SHP77 (cell line): Measurements from ENCODE around the gene S100PBP.
A peak's percentile ranks its signal among the peaks of the same experiment; 100 is the strongest.

Experiments used
- DNase-seq, 2 experiments: peaks; one replicate each; lab custom pipeline; 2025; lab: John Stamatoyannopoulos, UW

The S100PBP gene

DNA sequence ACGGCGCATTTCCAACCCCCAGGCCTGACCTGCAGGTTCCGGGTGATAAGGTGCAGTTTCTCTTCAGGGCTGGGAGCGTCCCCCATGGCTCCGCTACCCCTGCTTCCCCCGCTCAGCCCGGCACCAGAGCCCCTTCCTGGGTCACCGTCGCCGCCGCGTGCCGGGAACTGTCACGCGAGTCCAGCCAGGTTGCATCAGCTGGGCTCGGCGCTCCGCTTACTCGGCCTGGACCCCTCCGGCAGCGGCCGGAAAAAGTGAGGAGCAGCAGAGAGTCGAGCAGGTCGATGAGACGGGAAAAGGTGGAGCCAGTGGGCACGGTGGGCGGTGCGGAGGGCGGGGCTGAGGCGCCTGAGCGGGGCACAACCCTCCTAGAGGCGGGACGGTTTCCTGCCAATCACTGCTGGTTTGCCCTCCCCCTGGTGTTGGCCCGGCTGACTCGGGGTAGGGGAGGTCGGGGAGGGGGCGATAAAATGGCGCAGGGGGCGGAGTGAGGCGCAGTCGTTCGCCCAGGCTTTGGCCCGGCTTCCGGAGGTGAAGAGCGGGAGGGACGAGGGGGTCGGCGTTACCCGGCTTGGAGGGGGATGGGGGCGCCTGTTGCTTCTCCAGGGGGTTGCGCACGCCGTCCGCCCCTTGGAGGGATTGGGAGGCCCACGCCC is at the start of gene S100PBP, which contains the start of gene YARS1:
Gene S100PBP (plus strand): TSS at position 495 of the 656 bp plus-strand sequence. CDS start 8,447 bp downstream, outside the sequence.
Gene YARS1 (minus strand): TSS at position 200 of the 656 bp plus-strand sequence. CDS start 114 bp downstream, at position 86.
- peak; percentile 95 to 96 for DNase-seq

DNA sequence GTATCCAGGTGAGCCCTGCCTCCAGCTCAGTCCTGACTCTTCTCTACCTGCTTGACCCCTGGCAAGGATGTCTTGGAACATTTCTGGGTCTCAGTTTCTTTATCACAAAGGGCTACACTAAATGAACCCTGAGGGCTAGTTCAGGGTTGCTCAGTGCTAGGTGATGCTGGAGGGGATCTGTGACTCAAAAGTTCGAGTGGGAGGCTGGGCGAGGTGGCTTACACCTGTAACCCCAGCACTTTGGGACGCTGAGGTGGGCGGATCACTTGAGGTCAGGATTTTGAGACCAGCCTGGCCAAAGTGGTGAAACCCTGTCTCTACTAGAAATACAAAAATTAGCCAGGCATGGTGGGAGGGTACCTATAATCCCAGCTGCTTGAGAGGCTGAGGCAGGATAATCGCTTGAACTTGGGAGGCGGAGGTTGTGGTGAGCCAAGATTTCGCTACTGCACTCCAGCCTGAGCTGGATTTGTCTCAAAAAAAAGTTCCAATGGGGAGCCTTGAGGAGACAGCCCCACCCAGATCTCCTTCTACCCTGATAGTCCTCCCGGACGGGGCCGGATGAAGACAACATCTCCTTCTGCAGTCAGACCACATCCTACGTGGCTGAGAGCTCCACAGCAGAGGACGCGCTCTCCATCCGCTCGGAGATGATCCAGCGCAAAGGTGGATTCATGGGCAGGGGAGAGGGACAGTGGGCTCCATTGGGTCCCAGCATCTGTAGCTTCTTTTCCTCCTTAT is 49.2 kb upstream of the S100PBP start:
- DNase-seq: no peak

GRCh38 chr1:32769524-32770220 is 47.8 kb upstream of the S100PBP start:
- no peak for DNase-seq

GRCh38 chr1:32770221-32770731 is 47.2 kb upstream of the S100PBP start:
- DNase-seq: no peak

DNA sequence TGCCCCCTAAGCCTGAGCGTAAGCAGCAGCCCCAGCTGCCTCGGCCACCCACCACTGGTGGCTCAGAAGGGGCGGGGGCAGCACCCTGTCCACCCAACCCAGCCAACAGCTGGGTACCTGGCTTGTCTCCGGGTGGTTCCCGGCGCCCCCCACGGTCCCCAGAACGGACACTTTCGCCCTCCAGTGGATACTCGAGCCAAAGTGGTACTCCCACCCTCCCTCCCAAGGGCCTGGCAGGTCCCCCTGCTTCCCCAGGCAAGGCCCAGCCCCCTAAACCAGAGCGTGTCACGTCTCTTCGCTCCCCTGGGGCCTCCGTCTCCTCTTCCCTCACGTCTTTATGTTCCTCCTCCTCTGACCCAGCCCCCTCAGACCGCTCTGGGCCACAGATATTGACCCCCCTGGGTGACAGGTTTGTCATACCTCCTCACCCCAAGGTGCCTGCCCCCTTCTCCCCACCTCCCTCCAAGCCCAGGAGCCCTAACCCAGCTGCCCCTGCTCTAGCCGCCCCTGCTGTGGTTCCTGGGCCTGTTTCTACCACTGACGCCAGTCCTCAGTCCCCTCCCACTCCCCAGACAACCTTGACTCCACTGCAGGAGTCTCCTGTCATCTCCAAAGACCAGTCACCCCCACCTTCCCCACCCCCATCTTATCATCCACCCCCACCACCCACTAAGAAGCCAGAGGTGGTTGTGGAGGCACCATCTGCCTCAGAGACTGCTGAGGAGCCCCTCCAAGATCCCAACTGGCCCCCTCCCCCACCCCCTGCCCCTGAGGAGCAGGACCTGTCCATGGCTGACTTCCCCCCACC is 46.5 kb upstream of the S100PBP start:
- no peak for DNase-seq

GRCh38 chr1:32771561-32772280 is 45.7 kb upstream of the S100PBP start:
- DNase-seq: no peak

- no peak for DNase-seq
These were observed 45.0 kb upstream of the S100PBP start for GRCh38 chr1:32772281-32773017.

GRCh38 chr1:32773018-32773763 is 44.3 kb upstream of the S100PBP start:
- peak; percentile 55 to 64 for DNase-seq

DNA sequence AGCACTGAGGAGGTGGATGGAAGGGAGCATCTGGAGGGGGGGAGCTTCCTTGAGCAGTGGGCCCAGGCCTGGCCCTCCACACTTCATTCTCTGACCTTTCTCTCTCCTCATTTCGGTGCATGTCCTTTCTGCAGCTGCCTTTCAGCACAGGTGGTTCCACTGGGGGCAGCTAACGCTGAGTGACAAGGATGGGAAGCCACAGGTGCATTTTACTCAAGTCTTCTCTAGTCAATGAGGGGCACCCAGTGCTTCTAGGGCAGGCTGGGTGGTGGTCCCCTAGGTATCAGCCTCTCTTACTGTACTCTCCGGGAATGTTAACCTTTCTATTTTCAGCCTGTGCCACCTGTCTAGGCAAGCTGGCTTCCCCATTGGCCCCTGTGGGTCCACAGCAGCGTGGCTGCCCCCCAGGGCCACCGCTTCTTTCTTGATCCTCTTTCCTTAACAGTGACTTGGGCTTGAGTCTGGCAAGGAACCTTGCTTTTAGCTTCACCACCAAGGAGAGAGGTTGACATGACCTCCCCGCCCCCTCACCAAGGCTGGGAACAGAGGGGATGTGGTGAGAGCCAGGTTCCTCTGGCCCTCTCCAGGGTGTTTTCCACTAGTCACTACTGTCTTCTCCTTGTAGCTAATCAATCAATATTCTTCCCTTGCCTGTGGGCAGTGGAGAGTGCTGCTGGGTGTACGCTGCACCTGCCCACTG is 43.5 kb upstream of the S100PBP start:
- no peak for DNase-seq

- DNase-seq: no peak
These were observed 43.0 kb upstream of the S100PBP start for GRCh38 chr1:32774464-32774808.

- DNase-seq: no peak
These were observed 42.4 kb upstream of the S100PBP start for GRCh38 chr1:32774950-32775634.

- DNase-seq: no peak
These were observed 41.7 kb upstream of the S100PBP start for GRCh38 chr1:32775640-32776337.

- no peak for DNase-seq
These were observed 38.2 kb upstream of the S100PBP start for GRCh38 chr1:32779242-32779641.

DNA sequence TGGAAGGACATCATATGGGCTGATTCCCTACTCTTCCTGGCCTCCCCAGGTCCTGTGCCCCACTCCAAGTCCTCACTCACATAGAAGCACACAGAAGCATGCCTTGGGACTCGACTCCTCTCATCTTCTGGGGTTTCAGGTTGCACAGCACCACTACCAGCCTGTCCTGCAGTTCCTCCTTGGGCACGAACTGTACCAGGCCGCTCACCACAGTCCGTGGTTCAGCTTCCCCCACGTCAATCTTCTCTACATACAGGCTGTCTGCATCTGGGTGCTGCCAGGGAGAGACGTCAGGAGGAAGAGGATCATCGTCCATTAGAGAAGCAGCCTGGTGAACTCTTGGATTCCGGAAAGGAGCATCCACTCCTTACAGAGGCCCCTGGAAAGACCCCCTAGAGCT is 37.4 kb upstream of the S100PBP start:
- no peak for DNase-seq

DNA sequence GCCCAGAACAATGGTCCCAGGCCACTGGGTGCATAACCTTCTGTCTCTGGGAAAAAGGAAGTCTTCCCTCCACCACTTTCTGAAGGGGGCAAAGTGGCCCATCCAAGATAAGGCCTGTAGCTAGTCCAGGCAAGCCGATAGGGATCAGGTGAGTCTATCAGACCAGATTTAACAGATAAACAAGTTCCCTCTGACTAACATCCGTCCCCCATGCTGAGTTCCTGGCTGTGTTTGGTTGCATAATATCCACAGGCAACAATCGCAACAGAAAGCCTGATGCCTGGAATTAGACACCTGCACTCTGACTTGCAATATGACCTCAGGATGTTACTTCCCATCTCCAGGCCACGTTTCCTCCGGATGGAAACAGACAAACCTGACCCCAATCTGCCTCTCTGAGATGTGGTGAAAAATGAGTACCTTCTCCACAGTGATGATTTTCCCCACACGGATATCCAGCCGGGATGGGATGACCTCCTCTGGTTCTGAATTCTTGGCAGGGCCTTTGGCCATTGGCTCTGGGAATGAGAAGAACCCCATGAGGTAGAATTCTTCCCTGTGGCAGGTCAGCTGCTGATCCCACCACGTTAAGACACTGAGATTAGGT is 36.7 kb upstream of the S100PBP start:
- no peak for DNase-seq

DNA sequence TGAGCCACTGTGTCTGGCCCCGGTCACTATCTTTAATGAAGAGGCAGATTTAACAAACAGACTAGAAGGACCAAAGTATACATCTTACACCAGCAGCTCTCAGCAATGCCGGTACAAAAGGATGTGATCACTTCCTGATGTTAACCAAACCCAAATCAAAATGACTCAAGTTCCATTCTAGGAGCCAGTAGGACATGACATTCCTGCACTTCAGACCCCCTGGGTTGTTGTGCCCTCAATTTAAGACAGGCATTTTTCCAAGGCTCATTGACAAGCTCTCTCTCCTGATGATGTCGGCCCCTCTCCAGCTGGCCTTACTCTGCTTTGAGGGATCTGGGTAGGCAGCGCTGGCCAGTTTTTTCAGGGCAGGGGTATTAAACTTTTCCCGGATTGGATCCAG is 35.4 kb upstream of the S100PBP start:
- DNase-seq: no peak

DNA sequence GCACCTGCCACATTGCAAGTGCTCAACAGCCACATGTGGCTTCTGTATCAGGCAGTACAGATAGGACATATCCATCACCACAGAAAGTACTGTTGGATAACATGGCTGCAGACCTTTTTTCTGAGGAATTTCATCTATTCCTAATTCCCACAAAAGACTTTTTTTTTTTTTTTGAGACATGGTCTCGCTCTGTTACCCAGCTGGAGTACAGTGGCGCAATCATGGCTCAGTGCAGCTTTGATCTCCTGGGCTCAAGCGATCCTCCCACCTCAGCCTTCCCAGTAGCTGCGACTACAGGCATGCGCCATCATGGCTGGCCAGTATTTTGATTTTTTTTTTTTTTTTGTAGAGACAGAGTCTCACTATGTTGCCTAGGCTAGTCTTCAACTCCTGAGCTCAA is 33.6 kb upstream of the S100PBP start:
- no peak for DNase-seq
